ENCODE data around the gene SGTA.

Gene SGTA

DNA sequence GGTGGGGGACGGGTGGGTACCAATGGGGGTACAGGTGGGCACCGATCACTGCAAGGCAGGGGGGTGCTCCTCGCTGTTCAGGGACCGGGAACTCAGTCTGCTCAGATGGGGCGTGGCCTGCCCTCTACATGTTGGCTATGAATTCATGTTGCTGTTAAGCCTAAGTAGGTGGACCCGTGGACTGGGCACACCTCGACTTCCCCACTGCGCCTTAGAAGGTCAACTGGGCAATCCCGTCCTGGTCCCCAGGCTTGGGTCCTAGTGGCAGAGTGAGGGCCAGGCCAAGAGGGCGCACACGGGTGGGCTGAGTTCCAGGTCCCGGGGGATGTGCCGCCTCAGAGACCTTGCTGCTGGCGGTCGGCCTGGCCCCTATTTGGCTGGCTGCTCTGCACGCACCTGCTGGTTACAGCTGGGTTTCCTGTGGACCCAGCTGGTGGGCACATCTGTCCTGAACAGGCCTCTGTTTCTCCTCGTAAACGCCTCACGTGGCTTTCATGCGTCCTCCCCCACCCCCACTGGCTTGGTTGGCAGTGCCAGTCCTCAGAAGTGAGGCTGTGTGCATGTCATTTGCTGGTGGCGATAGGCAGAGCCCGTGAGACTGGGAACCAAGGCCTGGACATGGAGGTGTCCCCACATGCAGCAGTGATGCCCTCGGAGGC is 23.0 kb upstream of the SGTA start:
- H3K4me3 ChIP-seq (ENCODE audit: low read length) = no peak overlapping the region
- H3K4me1 ChIP-seq (ENCODE audit: insufficient read depth, low read length) = no peaks in the 10 kb centered on the region
- H3K27me3 ChIP-seq (ENCODE audit: insufficient read depth, low read length) = no peaks in the 10 kb centered on the region
- no peak overlapping the region for H2AFZ ChIP-seq (ENCODE audit: low read depth, low read length)
- peaks cover 5% of the 10 kb centered on the region for H3K9me3 ChIP-seq (ENCODE audit: low read length)
- H3K36me3 ChIP-seq (ENCODE audit: insufficient read depth, low read length) = peaks cover 91% of the 10 kb centered on the region

DNA sequence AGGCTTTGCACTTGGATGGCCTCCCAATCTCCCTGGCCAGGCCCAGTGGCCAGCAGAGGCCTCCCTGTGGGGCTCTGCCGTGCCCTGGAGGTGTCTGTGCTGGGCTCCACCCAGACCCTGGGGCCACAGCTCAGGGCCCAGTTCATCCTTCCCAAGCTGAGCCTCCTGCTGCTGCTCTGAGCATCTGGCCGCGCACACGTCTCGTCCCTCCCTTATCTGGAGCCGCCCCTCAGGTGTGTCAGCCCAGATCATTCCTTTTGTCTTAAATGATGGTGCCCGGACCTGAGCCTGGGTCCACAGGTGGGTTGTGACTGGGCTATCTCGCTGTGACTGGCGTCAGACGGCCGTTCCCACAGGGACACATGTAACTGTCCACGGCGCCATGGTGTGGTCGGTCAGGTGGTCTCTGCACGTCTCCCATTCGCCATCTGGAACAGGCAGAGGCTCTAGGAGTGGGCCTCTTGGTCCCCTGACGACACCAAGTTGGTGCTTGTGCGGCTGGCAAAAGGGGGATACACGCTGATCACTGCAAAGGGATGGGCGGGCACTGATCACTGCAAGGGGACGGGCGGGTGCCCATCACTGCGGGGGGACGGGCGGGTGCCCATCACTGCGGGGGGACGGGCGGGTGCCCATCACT is 22.3 kb upstream of the SGTA start:
- H2AFZ ChIP-seq (ENCODE audit: low read depth, low read length) = no peak overlapping the region
- H3K4me3 ChIP-seq (ENCODE audit: low read length) = no peak overlapping the region
- H3K4me1 ChIP-seq (ENCODE audit: insufficient read depth, low read length) = no peaks in the 10 kb centered on the region
- H3K9me3 ChIP-seq (ENCODE audit: low read length) = peaks cover 9% of the 10 kb centered on the region
- peaks cover 90% of the 10 kb centered on the region for H3K36me3 ChIP-seq (ENCODE audit: insufficient read depth, low read length)
- H3K27me3 ChIP-seq (ENCODE audit: insufficient read depth, low read length) = no peaks in the 10 kb centered on the region

DNA sequence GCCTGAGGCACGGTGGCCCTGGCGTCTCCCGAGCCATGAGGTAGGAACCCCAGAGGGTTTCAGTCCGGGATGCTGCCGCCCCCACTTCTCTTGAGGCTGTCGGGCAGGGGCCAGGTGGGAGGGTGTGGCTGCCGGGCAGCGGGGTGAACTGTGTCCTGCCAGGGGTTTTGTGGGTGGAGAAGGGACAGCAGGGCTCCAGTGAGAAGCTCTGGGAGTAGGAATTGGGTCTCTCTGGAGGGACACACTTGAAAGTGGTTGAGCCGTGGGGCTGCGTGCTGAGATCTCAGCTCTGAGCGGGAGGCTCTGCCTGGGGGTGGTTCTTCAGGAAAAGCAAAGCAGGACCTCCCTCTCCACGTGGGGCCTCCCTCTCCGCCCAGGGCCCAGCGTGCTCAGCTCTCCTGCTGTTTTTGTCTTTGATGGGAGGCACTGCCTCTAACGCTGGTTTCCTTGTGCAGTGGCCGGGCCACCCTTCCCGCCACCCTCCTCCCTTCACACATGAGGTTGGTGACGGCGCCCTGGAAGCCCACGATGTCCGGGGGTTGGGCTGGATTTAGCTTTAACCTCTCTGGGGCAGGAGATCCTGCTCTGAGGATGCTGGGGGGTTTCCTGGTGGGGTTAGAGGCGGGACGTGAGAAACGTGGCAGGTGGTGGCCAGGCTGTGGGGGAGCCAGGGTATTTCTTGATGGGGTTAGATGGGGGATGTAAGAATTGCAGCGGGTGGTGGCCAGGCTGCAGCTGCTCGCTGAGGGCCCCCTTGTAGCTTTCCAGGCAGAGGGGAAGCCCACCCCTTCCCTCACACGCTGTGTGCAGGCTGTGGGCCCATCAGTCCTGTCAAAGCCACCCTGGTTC is 21.3 kb upstream of the SGTA start:
- peaks cover 90% of the 10 kb centered on the region for H3K36me3 ChIP-seq (ENCODE audit: insufficient read depth, low read length)
- H3K9me3 ChIP-seq (ENCODE audit: low read length) = peaks cover 12% of the 10 kb centered on the region
- no peak overlapping the region for H3K4me3 ChIP-seq (ENCODE audit: low read length)
- no peaks in the 10 kb centered on the region for H3K4me1 ChIP-seq (ENCODE audit: insufficient read depth, low read length)
- H2AFZ ChIP-seq (ENCODE audit: low read depth, low read length) = no peak overlapping the region
- no peaks in the 10 kb centered on the region for H3K27me3 ChIP-seq (ENCODE audit: insufficient read depth, low read length)

DNA sequence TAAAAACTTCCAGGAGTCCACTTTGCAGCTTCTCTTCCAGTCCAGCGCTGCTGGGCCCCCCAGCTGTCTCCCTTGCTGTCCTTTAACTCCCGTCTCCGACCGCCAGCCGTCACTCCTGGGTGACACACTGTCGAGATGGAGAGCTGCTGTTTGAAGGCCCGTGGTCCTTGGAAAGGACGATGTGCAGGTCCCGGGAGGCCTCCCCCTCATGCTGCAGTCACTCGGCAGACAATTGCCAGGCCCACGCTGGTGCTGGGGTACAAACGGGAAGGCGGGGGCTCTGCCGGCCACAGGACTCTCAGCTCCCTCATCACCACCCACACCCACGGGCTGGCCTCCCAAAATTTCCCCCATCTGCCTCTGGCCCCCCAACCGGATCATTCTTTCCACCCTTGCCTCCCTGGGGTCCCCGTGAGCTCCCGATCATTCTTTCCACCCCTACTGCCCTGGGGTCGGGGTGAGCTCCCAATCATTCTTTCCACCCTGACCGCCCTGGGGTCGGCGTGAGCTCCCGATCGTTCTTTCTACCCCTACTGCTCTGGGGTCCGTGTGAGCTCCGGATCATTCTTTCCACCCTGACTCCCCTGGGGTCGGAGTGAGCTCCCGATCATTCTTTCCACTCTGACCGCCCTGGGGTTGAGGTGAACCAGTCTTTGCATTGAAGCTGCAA is 20.5 kb upstream of the SGTA start:
- peaks cover 90% of the 10 kb centered on the region for H3K36me3 ChIP-seq (ENCODE audit: insufficient read depth, low read length)
- H3K9me3 ChIP-seq (ENCODE audit: low read length) = peaks cover 16% of the 10 kb centered on the region
- H3K4me1 ChIP-seq (ENCODE audit: insufficient read depth, low read length) = no peaks in the 10 kb centered on the region
- H3K4me3 ChIP-seq (ENCODE audit: low read length) = no peak overlapping the region
- H3K27me3 ChIP-seq (ENCODE audit: insufficient read depth, low read length) = no peaks in the 10 kb centered on the region
- H2AFZ ChIP-seq (ENCODE audit: low read depth, low read length) = no peak overlapping the region

DNA sequence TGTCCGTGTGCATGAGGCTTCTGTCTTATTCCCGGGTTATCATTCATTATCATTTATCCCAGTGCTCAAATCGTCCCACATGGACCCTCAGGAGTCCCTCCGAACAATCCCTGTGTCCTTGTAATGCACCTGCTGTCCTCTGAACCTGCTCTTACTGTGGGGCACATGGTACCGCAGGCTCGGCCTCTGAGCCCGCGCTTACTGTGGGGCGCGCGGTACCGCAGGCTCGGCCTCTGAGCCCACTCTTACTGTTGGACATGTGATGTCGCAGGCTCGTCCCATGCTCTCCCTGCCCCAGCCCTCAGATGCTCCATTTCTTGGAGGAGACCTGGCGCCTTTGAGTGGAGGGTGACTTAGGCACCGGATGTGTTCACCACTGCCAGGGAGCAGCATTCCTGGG is 19.8 kb upstream of the SGTA start:
- H3K36me3 ChIP-seq (ENCODE audit: insufficient read depth, low read length) = peaks cover 90% of the 10 kb centered on the region
- peaks cover 16% of the 10 kb centered on the region for H3K9me3 ChIP-seq (ENCODE audit: low read length)
- H2AFZ ChIP-seq (ENCODE audit: low read depth, low read length) = no peak overlapping the region
- no peaks in the 10 kb centered on the region for H3K27me3 ChIP-seq (ENCODE audit: insufficient read depth, low read length)
- H3K4me3 ChIP-seq (ENCODE audit: low read length) = no peak overlapping the region
- no peaks in the 10 kb centered on the region for H3K4me1 ChIP-seq (ENCODE audit: insufficient read depth, low read length)

DNA sequence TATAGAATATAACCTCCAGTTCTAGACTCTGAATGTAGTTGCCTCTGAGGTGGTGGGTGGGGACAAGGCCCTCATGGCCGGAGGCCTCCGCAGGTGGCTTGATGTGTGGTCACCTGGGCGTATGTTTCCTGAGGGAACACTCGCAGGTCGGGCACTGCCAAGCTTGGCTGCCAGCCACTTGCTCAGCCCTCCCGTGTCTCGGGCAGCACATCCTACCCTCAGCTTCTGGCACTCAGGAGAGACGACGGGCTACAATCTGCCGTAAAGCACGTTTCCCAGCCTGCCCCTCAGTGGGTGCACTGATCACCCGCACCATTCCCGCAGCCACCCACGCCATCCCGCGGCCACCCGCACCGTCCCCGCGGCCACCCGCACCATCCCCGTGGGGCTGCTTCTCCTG is 17.4 kb upstream of the SGTA start:
- no peak overlapping the region for H3K4me3 ChIP-seq (ENCODE audit: low read length)
- peaks cover 91% of the 10 kb centered on the region for H3K36me3 ChIP-seq (ENCODE audit: insufficient read depth, low read length)

DNA sequence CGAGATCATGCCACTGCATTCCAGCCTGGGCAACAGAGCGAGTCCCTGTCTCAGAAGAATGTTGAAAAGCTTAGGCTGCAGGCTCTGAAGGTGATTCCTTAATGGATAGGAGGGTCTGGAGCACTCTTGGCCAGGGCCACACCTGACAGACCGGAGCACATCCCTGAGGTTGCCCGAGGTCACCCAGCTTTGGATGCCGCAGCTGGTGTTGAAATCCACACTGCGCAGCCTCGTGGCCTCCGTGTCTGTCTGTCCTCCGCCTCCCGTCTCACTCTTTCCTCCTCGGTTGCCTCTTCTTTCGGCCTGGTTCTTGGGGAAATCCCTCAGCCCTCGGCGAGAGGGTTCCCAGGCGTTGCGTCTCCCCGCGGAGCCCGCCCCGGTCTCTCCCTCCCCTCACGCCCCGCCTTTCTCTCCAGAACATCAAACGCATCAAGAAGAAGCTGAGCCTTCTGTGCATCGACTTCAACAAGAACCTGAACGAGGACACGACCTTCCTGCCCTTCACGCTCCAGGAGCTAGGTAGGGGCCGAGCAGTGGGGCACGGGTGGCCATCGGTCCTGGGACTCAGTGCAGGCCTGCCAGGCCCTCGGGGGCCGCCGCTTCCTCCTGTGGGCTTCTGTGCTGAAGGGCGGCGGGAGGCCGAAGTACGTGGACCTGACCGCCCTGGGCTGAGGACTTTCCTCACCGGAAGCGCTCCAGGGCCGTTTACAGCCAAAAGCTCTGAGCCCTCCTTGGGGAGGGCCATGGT is 16.4 kb upstream of the SGTA start:
- Histone ChIP-seq H3K9me3 (ENCODE audit: low read length) (peaks cover 16% of the 10 kb centered on the region), H3K27me3 (ENCODE audit: insufficient read depth, low read length) (no peaks in the 10 kb centered on the region), H2AFZ (ENCODE audit: low read depth, low read length) (no peak overlapping the region), H3K36me3 (ENCODE audit: insufficient read depth, low read length) (peaks cover 90% of the 10 kb centered on the region), H3K4me1 (ENCODE audit: insufficient read depth, low read length) (no peaks in the 10 kb centered on the region), H3K4me3 (ENCODE audit: low read length) (no peak overlapping the region)

More for the DNA sequence above, 17.4 kb upstream of the SGTA start:
- peaks cover 16% of the 10 kb centered on the region for H3K9me3 ChIP-seq (ENCODE audit: low read length)
- no peak overlapping the region for H2AFZ ChIP-seq (ENCODE audit: low read depth, low read length)
- H3K27me3 ChIP-seq (ENCODE audit: insufficient read depth, low read length) = no peaks in the 10 kb centered on the region
- no peaks in the 10 kb centered on the region for H3K4me1 ChIP-seq (ENCODE audit: insufficient read depth, low read length)

DNA sequence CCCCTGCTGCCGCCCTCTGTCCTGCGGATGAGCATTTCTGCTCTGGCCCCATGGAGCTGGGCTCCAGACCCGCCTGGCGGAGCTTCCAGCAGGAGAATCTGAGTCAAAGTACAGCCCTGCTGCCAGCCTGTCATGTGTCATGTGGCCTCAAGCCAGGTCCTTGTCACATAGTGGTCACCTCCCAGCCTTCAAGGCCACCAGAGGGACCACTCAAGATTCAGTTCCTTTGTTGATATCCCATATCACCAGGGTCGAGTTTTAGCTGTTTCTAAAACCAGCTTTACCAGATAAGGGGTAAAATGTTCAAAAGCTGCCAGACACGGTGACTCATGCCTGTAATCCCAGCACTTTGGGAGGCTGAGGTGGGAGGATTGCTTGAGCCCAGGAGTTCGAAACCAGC is 15.7 kb upstream of the SGTA start:
- no peak overlapping the region for H2AFZ ChIP-seq (ENCODE audit: low read depth, low read length)
- H3K27me3 ChIP-seq (ENCODE audit: insufficient read depth, low read length) = no peaks in the 10 kb centered on the region
- peaks cover 16% of the 10 kb centered on the region for H3K9me3 ChIP-seq (ENCODE audit: low read length)
- H3K4me1 ChIP-seq (ENCODE audit: insufficient read depth, low read length) = no peaks in the 10 kb centered on the region
- peaks cover 85% of the 10 kb centered on the region for H3K36me3 ChIP-seq (ENCODE audit: insufficient read depth, low read length)
- no peak overlapping the region for H3K4me3 ChIP-seq (ENCODE audit: low read length)

DNA sequence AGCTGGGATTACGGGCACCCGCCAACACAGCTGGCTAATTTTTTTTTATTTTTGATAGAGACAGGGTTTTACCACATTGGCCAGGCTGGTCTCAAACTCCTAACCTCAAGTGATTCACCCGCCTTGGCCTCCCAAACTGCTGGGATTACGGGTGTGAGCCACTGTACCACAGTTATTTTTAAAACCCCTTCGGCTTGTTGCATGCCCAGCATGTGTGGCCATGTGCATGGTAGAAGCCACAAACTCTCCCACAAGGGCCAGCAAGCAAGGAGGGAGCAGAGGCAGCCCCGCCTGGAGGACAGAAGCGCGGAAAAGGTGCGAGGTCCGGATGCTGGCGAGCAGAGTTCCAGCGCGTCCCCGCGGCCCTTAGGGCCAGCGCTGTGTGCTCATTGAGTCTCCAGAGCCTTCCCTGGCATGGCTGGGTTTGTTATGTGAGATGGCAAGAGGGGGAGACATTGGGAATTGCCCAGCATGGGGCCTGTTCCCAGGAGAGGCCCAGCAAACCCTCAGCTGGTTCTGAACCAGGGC is 15.1 kb upstream of the SGTA start:
- no peak overlapping the region for H2AFZ ChIP-seq (ENCODE audit: low read depth, low read length)
- no peaks in the 10 kb centered on the region for H3K4me1 ChIP-seq (ENCODE audit: insufficient read depth, low read length)
- H3K36me3 ChIP-seq (ENCODE audit: insufficient read depth, low read length) = peaks cover 84% of the 10 kb centered on the region
- no peak overlapping the region for H3K4me3 ChIP-seq (ENCODE audit: low read length)
- H3K27me3 ChIP-seq (ENCODE audit: insufficient read depth, low read length) = no peaks in the 10 kb centered on the region
- H3K9me3 ChIP-seq (ENCODE audit: low read length) = peaks cover 16% of the 10 kb centered on the region

DNA sequence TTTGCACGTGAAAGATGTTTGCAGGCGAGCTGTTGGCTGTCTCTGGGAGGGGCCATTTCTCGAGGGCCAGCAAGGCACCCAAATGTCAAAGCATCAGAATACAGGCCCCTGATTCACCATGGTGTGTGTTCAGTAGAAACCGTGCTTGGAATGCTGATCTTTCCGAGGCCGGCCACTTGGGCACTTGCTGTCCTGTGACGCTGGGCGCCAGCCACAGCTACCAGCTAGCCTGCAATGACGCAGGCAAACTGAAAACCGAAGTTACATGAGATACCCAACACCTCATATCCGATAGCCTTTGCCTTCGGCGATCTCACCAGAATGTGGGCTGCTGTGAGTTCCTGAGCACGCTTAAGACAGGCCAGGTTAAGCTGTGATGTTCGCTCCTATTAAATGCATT is 14.2 kb upstream of the SGTA start:
- Histone ChIP-seq H3K4me1 (ENCODE audit: insufficient read depth, low read length) (no peaks in the 10 kb centered on the region), H2AFZ (ENCODE audit: low read depth, low read length) (no peak overlapping the region), H3K4me3 (ENCODE audit: low read length) (no peak overlapping the region), H3K9me3 (ENCODE audit: low read length) (peaks cover 16% of the 10 kb centered on the region), H3K36me3 (ENCODE audit: insufficient read depth, low read length) (peaks cover 84% of the 10 kb centered on the region), H3K27me3 (ENCODE audit: insufficient read depth, low read length) (no peaks in the 10 kb centered on the region)

DNA sequence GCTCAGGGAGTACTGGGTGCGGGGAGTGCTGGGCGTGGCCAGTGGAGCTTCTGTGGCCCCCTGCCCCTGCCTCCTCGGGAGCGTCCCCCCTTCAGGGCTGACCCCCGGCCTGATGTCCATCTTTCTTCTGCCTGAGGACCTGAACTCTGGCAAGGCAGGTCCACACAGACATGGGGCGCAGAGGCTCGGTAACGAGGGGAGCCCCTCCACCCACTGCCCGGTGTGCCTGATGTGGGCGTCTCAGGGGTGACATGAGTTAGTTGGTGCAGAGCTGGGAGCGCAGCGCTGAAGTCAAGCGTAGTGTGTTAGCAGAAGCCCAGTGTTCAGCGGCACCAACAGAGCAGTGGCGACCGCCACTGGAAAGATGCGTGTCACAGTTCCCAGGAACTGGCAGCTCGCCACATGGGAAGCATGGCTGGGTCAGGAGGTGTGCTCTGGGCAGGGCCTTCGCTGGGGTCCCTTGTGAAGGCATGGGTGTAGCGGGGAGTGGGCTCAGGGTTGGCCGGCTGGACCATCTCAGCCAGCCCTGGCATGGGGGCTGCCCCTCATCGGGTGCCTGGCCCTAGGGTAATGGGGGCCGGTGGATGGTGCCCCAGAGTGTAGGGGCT is 13.7 kb upstream of the SGTA start:
- peaks cover 87% of the 10 kb centered on the region for H3K36me3 ChIP-seq (ENCODE audit: insufficient read depth, low read length)
- H3K4me1 ChIP-seq (ENCODE audit: insufficient read depth, low read length) = no peaks in the 10 kb centered on the region
- no peak overlapping the region for H3K4me3 ChIP-seq (ENCODE audit: low read length)
- H2AFZ ChIP-seq (ENCODE audit: low read depth, low read length) = no peak overlapping the region
- peaks cover 13% of the 10 kb centered on the region for H3K9me3 ChIP-seq (ENCODE audit: low read length)
- no peaks in the 10 kb centered on the region for H3K27me3 ChIP-seq (ENCODE audit: insufficient read depth, low read length)

Measured in neuron (in vitro differentiated cells).